CD4-positive, alpha-beta T cell treated with Interleukin-2 at 100 ng/mL for 4 hours (primary cell): ENCODE results near the gene MEGF11.

ENCODE experiments used
- DNase-seq: peaks from one replicate; pipeline ENCODE4 v3.0.0-alpha.2; 2020; ENCODE audit warnings: low spot score

MEGF11 gene

GRCh38 chr15:66142285-66142684, 111.3 kb downstream of the MEGF11 start:
- no peak for DNase-seq

- DNase-seq, result no peak
Observed at GRCh38 chr15:66139591-66140207, 113.9 kb downstream of the MEGF11 start.

GRCh38 chr15:66138892-66139590, 114.5 kb downstream of the MEGF11 start:
- no peak for DNase-seq

GRCh38 chr15:66138096-66138783, 115.3 kb downstream of the MEGF11 start:
- DNase-seq, result no peak

GRCh38 chr15:66136948-66137347, 116.6 kb downstream of the MEGF11 start:
- no peak for DNase-seq

- DNase-seq, result no peak
Observed at GRCh38 chr15:66135664-66136063, 117.9 kb downstream of the MEGF11 start.

- no peak for DNase-seq
Observed at GRCh38 chr15:66134284-66134683, 119.3 kb downstream of the MEGF11 start.

- no peak for DNase-seq
Observed at GRCh38 chr15:66133247-66133885, 120.2 kb downstream of the MEGF11 start.

- no peak for DNase-seq
Observed at GRCh38 chr15:66132251-66132816, 121.2 kb downstream of the MEGF11 start.

GRCh38 chr15:66131831-66132230, 121.7 kb downstream of the MEGF11 start:
- DNase-seq, result no peak

GRCh38 chr15:66131200-66131599, 122.3 kb downstream of the MEGF11 start:
- no peak for DNase-seq

- DNase-seq, result no peak
Observed at GRCh38 chr15:66130496-66131034, 123.0 kb downstream of the MEGF11 start.

- no peak for DNase-seq
Observed at GRCh38 chr15:66129586-66129985, 124.0 kb downstream of the MEGF11 start.

- no peak for DNase-seq
Observed at GRCh38 chr15:66128116-66128680, 125.4 kb downstream of the MEGF11 start.

GRCh38 chr15:66126456-66126855, 127.1 kb downstream of the MEGF11 start:
- no peak for DNase-seq

GRCh38 chr15:66126031-66126441, 127.5 kb downstream of the MEGF11 start:
- DNase-seq, result no peak

- no peak for DNase-seq
Observed at GRCh38 chr15:66124651-66125050, 128.9 kb downstream of the MEGF11 start.

- DNase-seq, result no peak
Observed at GRCh38 chr15:66123799-66124198, 129.8 kb downstream of the MEGF11 start.

GRCh38 chr15:66120422-66120821, 133.1 kb downstream of the MEGF11 start:
- DNase-seq, result no peak

GRCh38 chr15:66117841-66118240, 135.7 kb downstream of the MEGF11 start:
- DNase-seq, result no peak

- peak; percentile 47 for DNase-seq
Observed at GRCh38 chr15:66115568-66116206, 137.9 kb downstream of the MEGF11 start.
